ENCODE measurements around the gene VILL.

VILL gene
- total RNA-seq, result 41.2 to 48.6 reads per million in 2 donors

DNA sequence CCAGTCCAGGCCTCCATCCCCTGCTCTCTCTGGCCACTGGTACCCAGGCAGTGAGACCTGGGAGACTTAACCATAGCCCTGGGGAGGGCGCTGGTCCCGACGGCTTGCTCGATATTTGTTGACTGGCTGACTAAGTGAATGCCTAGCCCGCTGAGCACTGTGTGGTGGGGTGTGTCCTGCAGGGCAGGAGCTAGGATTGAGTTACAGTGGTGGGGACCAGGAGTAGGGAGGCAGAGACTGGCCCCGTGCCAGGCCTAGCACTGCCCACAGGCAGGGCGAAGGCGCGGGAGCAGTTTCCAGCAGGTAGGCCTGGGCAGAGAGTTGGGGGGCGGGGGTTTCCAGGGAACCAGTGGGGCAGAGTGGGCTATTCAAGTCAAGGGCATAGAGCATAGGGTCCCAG is at the start of gene VILL:
Gene VILL (plus strand): TSS at position 260 of the 400 bp plus-strand sequence. CDS start 2,887 bp downstream, outside the sequence.
- DNase-seq, result no peak

DNA sequence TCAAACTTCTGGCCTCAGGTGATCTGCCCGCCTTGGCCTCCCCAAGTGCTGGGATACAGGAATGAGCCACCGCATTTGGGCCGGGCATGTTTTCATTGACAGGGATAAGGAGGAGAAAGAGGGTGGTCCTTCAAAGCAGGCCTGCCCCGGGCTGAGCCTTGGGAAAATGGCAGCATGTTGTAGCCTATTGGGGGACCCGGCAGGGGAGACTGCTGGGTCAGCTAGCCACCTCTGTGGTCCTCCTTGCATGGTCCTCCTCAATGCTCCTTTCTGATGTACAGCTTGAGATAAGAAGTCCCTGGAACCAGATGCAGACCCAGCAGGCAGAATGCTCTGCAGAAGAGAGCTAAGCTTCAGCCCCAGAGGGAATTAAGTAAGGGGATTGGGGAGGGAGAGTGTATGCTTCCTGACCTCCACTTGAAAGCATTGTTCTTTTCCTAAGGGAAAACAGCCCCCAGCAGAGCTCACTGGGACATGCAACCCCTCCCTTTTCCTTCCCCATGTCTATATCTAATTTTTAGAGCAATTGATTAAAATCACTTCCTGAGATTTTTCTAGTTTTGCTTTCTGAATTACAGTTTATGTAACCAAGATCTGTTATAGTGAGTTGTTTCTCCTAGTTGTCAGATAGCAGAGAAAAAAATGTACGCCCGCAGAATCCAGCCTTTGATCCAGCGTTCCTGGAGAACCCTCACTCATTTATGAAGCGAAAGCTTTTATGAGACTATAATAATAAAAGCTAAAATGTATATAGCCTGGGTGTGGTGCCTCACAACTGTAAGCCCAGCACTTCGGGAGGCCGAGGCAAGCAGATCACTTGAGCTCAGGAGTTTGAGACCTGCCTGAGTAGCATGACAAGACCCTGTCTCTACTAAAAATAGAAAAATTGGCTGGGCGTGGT is 48.7 kb upstream of the VILL start:
- no peak for DNase-seq

DNA sequence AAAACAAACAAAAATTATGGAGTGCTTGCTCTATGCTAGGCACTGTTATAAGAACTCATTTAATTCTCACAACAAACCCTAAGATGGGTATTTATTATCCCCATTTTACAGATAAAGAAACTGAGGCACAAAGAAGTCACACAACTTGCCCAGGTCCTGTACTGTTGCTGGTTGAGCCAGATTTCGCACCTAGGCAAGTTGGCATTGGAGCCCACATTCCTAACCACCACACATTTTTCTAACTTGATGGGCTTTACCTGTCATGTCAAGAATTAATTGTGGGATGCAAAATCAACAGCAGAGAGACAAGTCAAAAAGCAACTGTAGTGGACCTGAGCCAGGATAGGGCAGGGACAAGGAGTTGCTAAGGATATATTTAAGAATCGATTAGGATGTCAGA is 47.9 kb upstream of the VILL start:
- DNase-seq, result no peak

DNA sequence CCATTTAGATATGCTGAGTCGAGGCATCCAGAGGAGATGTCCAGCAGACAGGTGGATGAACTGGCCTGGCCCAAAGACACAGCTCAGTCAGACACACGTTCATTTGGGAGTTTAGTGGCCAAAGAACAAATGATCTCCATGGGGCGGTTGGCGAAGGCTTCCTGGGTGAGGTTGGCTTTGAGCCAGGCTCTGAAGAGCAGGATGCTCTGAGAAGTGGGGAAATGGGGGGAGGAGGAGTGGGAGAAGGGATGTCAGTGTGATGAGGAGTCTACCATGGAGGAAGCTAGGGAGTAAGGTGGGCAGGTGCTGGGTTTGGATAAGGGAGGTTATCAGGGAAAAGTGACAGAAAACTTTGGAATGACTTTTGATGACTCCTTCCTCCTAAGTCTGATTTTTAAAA is 47.5 kb upstream of the VILL start:
- no peak for DNase-seq

DNA sequence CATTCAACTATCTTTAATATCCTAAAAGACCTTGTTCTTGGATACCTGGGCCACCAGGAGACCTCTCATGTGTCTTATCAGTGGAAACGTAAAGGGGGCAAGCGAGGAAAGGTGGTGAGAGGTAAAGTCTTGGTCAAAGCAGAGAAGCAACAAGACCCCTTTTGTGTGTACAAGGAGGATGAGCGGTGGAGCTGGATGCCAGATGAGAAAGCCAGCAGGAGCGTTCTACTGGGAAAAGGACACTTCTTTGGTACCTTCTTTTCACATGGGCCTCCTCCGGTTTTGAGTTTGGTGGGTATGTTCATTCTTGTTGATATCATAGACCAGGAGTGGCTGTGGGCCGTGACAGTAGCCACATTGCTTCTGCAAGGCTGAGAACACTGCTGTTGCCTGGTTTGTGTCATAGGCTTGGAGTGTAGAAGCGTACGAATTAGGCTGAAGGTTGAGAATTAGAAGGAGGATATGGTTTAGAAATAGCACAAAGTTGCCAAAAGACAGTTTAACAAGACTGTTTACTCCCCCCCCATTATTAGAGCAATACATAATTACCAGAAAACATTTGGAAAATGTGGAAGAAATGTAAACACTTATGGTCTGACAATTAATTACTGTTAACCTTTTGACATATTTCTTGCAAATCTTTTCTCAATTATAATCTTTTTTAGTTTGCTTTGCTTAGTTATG is 46.8 kb upstream of the VILL start:
- DNase-seq, result no peak

DNA sequence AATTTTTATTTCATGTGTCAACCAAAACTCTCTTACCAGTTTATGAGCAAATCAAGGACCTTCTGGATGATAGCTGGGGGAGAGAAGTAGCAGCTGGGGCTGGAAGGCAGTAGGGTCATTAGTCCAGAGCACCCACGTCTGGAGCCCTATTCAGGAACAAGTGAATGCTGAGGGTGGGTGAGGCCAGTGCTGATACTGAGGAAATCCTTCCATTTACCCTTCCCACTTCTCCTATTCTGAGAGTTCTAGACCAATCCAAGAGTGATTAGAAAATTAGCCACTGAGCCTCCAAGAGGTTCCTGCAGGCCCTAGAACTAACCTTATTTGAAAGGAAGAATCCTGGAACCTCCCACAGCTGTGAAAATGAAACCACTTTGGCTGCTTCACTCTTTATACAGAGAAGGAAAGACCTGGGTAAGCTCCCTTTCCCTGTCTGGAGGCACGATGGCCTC is 46.2 kb upstream of the VILL start:
- DNase-seq, result no peak

DNA sequence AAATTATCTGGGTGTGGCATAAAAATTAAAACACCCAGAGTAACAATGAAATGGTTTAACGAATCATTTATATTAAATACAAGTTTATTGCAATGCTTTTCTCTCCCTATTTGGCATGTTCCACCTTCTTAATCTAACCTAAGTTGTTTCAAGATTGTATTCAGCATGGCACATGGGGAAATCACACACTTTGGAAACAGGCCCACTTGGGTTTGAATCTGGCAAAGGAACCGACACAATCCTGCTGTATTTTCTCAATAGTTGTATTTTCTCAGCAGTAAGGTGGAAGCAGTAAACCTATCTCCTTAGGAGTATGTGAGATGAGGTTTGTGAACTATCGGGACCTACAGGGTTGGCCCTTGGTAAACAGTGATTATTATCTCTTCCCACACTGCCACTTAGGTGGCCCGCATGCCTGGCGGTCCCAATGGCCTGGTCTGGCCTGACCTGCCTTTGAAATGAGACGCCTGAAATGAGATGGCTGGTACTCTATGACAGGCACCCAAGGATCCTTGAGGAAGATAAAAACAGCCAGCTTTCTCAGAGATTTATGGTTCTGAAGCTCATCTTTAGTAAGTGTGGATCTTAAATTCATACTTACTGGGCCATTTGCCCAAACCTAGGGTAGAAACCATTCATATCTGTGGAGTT is 45.3 kb upstream of the VILL start:
- DNase-seq, result no peak

DNA sequence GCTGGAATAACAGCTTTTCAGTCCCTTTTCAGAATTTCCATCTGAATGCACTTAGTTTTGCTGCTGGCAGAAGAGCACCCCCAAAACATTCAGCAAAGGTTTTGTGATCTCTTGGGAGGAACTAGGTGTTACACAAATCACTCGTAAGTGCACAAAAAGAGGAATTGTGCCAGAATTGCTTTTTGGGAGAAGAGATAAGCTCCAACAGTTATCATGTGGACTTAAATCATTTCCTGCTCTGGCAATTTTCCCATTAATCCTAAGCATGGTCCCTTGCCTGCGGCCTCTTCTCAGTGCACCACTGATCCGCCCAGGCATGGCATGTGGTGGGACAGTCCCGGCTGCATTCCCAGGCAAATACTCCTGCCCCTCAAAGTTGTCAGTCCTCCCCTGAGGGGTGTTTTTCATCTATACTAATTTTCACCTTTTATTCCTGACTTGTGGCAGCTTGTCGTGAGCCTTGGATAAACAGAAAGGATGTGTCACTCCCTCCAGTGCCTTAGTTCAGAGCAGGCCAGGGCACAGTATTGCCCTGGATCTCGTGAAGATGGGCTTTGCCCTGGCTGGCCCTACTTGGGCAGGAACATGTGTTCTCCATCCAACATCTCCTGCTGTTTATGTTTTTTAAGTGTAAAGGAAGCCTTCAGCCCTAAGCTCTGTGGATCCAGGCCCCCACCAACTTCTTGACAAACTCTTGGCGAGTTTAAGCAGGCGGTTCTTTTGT is 44.6 kb upstream of the VILL start:
- no peak for DNase-seq

DNA sequence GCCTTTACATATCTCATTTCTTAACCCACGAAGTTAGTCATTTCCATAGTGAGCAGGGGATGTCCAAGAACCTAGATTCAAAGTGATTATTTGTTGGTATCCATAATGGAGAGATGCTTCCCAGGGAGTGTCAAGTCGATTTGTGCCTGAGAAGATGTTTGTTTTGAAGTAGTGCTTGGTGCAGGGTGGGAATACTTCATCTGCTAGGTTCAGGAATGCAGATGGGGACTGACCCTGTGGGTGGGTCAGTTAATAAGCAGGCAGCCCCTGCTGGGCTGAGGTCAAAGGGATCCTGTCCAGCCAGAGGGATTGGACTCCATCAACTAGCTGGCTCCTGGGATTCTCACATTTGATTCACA is 44.1 kb upstream of the VILL start:
- DNase-seq, result no peak

DNA sequence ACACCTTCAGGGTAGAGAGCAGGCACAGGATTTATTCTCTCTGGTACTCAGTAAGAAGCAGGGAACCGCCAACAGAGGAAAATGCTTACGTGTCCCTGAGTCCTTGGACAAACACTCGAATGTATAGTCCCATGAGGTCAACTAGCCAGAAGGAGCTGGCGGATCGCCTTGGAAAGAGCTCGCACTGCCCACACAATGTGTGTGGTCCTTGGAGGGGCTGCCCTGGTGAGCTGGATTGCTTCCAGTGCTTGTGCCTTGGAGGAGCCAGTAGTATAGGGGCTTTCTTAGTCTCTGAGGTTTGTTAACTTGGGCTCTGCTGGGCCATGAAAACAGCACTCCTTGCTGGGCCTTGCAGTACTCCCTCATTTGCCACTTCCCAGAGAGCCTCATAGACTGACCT is 40.7 kb upstream of the VILL start:
- no peak for DNase-seq

DNA sequence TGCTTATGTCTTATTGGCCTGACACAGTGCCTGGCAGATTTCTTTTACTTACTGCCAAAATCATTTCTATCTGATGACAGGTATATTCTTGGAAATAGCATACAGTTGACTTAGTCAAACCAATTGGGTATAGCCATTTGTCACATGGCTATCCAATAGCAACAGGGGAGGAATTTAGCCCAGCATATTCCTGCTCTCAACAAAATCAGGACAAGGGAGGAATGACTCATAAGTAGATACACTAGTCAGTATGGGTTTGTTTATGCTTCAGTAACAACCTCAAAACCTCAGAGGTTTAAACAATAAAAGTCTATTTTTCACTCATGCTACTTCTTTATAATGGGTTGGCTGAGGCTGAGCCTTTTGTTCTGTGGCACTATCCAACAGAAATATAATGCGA is 38.0 kb upstream of the VILL start:
- DNase-seq, result no peak

DNA sequence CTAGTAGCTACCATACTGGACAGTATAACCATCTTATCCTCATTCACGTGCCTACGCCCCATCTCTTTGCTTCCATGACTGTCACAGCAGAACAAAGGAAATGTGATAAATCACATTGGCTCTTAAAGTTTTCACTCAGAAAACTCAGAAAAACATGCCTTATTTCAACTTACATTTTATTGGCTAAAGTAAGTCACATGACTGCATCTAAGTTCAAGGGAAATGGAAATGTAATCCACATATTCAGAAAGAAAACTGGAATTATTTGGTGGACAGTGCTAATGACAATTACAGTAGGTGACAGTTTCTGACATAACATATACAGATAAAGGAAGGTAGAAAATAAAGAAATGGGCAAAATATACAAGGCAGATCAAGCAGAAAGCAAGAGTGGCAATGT is 37.4 kb upstream of the VILL start:
- DNase-seq, result no peak

DNA sequence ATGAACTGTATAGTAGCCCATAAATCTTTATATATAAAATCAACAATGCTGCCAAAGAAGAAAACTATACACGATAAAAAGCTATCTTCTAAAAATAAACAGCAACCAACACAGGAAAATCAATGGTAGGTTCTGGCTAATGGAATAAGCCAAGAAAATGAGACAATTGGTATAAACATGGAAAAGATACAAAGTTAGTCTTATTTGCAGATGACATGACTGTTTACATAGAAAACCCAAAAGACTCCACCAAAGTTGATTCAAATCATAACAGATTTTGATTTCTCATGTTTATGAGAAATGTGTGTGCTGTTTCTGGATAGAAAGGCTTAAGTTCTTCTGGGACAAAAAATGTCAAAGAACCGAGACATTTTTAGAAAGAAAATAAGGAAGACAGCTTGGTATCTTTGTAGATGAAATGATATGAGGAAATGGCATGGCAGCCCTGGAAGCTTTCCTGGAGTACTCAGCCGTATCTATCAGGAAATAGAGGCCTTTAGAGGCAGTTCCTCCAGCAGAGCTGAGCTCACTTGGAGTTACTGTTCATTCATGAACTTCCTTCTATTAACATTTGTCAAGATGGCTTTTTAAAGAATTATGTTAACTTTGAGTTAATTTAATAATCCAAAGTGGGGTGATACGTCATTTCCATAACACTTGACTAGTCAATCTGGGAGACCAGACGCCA is 36.7 kb upstream of the VILL start:
- no peak for DNase-seq

DNA sequence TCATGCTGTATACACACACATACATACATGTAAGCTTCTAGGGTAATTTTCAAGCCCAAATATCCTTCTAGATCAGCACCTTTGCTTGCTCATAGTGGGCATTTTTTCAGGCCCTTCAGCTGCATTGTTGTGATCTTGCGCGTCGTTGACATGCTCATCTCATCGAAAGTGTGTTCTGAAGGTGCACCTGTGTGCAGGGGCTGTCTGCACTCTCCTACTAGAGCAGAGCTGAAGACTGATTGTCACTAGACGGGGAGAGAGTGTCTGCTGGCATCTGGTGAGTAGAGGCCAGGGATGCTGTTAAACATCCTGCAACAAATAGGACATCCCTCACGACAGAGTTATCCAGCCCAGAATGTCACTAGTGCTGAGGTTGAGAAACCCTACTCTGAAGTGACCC is 35.7 kb upstream of the VILL start:
- DNase-seq, result no peak

DNA sequence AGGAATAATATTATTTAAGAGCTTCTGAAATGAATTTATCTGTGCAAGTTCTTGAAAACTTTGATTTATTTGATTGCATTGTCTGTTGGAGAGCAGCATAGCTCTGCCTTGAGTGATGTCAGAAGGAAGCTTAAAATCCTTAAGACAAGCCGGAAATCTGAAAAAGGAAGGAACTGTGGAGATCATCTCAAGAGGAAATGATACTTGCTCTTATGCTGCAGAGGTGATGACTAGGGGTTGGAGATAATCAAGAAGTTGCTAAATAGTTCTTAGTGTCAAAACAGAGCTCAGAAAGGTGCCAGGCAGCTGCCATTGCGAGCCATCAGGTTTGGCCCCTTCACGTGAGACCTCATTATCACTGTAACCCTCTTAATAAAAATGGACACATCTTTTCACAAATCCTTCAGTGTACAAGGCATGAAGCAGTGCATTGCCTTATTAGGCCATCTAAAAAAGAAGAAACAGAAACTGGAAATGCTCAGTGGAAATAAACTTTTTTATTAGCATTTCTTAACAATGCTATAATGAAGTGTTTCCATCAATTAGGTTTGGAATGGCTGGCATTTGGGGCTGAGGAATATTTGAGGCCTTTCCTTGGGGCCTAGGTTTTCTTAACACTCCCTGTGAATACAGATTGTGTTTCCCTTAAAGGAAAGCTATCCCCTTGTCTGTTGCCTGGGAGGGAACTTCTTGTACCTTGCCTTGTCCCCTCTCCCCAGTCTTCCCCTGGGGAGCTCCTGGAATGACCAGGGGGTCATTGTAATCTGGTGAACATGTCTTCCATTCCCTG is 34.5 kb upstream of the VILL start:
- no peak for DNase-seq

DNA sequence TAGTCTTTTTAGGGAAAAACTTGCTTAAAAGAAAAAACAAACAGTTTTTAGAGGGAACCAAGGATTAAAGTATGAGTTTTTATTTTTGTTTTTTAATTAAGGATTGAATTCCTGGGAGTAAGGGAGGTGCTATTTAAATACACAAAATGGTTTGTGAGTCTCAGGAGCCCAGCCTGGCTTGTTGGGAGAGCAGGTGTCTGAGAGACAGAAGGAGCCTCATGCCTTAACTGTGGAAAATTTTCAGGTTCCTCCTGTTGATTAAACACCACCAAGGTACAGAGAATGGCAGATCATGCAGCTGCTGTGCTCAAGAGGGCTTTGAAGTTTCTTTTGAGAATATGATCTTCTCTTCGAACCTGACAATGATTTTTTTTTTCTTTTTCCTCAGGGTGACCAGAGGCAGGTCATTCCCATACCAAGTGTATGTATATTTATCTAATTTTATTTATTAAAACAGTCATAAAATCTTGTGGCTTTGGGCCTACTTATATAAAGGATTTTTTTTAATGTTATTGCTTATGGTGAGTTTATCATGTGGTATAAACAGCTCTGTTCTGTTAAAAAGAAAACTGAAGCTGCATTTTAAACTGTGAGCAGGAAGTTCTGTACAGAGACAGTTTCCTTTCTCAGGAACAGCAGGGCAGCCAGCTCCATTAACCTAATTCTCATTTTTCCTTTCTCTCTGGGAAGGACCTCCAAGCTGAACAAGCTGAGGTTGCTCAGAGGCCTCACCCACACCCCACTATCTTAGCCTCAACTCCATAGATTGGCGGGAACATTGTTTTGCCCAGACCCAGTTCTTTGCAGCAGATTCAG is 33.7 kb upstream of the VILL start:
- DNase-seq, result peak in 1 of 5 experiments; percentile 41

DNA sequence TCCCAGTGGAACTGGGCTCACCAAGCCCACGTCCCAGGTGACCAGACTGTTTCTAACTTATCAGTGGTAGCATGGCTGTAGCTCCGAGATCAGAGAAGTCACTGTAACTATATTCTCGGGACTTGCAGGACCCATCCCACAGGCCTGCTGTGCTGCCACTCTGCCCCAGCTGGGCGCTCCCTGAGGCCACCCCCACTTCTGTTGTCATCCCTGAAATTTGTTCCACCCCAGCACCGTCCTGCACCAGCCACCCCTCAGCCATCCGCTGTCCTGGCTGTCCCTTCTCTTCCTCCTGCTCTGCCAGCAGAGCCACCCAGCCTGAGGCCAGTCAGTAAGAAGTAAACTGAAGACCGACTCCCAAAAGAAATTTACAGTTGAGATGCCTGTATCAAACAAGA is 33.0 kb upstream of the VILL start:
- DNase-seq, result no peak

DNA sequence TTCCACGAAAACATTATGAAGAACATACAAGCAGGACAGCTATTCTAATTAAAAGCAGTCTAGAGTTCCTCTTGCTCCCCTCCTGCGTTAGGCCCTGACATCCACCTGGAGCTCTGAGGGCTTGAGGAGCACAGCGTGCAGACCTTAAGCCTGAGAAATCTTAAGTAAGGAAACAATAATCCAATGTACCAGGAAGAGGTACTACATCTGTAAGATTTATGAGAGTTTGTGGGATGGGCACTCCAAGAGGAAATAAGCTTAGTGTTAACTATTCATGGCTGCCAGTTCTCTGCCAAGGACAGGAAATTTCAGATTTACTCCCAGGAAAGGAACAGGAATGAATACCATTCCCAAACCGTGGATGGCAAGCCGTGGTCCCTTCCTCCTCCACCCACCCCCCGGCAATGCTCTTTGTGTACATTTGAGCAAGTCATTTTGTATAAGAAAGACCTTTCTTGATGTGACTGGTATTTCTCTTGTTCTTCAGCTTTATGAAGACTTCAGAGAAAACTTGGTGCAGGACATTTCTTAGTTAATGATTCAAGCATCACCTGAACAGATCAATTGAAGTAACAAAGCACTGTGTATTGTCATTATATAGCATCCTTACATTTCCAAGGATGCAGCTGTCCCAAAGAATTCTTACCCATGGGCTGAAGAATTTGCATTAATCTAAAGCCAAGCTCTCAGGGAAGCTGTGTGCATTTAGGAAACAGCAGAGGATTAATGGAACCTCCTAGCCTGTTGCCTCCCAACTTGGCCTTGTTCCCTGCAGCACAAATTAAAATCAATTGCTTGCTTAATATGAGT is 28.8 kb upstream of the VILL start:
- no peak for DNase-seq

DNA sequence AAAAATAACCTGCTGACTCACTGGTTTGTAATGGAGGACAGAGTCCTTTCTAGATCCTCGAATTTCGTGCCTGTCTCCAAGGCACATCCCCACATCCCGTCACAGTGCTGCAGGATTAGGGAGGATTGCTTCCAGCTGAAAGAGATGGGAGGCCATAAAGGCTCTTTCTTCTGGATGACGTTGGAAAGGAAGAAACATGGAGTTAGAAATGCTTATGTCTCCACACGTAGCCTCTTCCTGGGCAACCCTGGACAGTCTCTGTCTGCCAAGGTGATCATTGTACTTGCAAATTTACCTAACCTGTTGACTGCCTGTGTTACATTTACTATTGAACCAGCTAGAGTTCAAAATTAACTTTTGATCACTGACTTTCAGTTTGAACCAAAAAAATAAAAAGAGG is 27.6 kb upstream of the VILL start:
- DNase-seq, result no peak

DNA sequence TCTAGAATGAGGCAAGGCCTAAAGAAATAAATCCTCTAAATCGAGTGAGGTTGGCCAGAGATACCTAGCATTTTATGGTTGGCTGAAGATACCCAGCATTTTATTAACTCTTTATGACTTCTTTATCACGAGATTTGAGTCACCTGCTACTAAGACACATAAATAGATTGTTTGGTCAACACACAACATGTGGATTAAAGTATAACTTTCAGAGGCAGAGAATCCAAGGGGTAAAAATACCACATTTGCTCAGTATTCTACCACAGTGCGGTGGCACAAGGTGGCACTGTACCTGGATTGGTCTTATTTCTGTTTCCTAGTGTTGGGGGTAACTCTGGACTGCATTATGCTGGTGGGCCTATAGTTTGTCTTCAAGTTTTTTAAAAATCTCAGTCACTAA is 27.0 kb upstream of the VILL start:
- DNase-seq, result no peak
